Effector CD8-positive, alpha-beta T cell (primary cell): Measurements from ENCODE around the gene TM4SF4.

Experiments
- DNase-seq: peaks from one replicate; lab custom pipeline; 2025; lab: John Stamatoyannopoulos, UW

The TM4SF4 gene

DNA sequence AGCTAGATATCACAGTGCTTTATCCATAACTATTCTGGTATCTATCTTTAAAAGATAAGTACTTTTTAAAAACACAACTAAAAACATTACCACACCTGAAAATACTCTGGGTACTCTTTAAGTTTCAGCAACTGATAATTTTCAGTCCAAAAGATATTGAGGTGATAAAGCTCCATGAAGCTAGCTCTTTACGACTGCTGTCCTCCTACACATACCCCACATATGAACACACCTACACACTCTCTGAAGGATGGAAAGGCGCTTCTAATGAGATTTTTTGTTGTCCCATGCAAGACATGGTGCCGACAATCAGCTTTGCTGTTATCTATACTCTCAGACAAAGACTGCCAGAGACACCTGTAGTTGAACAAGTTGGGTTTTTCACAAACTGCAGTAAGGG, 19.1 kb upstream of the TM4SF4 start:
- DNase-seq, result no peak

DNA sequence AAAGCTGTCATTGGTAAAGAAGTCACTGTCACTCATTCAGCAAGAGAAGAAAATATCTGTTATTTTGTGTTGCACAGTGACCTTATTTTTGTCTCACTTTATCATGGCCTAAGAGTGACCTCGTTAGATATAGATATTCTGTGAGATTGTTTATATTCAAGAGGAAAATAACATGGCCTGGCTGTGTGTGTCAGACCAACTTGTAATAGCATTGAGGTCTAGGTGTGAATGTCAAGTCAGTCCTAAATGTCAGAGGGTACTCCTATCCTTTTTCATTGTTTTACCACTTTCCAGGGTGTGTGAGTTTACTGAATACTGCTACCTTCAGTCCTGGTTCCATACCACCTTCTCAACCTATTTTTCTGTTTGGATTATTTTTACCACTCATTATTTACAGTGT, 18.5 kb upstream of the TM4SF4 start:
- no peak for DNase-seq

DNA sequence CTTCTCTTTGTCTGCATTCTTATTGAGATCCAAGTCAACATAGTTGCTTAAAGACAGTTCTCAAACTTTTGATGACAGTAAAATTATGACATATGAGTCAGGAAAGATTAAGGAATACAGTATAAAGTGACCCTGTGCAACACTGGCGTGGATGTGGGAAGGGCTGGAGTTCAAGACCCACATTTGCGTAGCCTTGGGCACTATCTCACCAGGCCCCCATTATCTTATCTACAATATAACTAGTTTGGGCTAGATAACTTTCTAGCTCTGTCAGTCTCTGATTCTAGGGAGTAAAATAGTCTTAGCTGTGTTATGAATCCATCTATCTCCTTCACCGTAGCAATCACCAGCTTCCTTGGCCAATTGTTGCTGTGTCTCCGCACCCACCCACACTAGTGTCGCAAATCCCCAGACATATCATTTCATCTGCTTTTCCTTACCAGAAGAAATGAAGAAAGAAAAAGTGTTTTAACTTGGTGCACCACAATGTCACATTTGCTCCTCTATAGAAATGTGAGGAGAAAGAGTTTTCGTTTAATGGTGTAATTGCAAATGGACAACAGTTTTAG, 14.9 kb upstream of the TM4SF4 start:
- no peak for DNase-seq

DNA sequence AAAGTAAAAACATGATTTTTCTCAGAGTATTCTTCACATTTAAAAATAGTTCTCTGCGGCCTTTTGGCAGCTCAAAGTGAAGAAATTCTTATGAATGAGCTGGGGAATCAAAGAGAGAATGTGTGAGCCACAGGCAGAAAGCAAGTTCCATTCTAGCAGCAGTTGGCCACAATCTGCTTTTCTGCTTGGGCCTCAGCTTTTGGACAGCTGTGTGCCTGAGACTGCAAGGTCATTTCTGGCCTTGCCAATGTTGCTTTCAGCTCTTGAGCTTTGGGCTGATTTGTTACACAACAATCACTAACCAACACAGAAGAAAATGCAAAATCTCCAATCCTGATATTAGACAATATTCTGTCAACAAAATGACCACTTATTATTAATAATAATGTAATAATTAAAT, 14.4 kb upstream of the TM4SF4 start:
- no peak for DNase-seq

DNA sequence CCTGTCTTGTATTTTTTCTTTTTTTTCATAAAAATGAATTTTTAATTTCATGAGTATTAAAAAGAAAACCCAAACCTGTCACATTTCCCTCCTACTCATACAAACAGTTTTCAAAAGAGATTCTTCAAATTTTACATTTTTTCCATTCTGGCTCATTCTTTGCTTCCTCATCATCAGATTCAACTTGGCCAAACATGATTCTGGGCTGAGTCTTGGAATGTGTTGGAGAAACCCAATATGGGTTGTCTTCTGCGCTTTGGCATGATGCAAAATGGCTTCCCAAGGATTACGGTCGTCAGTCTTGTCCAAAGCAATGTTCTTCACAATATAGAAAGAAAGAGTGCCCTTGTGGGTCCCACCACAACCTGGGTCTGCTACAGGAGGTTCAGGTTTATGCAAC, 12.4 kb upstream of the TM4SF4 start:
- DNase-seq, result no peak

DNA sequence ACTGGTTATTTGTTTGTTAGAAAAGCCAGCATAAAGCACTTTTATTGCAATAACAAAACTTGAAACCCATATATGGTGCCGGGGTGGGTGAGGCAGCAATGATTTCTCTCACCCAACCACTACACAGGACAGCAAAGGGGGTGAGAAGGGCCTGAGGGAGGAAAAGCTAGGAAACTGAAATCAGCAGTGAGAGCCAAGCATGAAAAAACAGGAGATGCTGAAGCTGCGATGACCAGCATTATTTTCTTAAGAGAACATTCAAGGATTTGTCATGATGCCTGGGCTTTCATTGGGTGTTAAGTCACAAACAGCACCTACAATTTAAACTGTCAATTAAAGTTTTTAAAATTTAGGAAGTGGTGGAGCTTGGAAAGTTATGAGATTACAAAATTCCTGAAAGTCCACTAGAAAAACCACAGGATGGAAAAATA, 11.9 kb upstream of the TM4SF4 start:
- DNase-seq, result no peak

DNA sequence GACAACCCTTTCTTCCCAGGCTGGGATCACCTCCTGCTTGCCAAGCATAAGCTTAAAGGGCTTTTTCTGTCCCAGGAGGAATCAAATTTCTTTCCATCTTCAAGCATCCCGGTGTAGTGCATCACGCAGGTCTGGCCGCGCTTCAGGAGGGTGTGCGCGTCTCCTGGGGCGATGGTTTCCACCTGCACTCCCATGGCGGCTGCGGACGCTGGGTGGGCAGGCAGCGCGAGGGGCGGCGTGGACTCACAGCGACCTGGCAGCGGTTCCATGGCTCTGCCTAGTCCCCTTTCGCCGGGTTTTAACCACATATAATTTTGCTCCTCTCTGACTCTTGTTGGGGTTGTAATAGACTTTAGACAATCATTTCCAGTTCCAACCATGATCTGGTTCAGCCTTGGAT, 10.6 kb upstream of the TM4SF4 start:
- DNase-seq, result no peak

DNA sequence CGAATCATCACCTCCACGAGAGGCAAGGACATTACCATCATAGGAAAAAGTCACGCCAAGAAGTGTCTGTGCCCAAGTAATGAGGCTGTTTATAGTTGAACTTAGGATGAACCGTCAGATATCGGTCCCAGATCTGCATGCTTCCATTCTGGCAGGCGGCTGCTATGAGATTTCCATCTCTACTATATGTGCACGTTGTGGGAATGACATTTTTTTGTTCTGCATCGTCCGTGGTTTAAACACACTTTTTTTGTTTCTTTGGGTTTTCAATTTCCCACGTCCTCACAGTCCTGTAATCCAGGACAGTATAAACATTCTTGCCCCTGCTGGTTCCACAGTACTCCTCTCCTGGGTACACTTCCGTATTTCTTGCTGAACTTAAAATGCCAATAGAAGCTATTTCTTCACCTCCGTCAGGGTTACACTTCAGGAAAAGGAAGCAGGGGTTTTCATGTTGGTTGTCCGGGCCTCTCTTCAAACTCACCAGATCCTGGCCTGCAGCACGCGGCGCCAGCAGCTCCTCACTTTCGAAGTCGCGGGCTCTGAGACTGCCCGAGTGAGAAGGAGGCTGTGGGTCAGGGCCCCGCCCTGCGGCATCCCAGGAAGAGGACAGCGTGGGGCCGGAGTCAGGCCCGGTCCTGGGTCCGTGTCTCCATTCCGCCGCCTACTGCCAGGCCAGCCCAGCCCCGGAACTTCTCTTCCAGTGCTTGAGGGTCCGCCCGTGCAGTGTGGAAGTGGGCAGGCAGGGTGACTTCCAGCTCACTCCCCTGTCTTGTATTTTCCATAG, 9.8 kb upstream of the TM4SF4 start:
- no peak for DNase-seq

DNA sequence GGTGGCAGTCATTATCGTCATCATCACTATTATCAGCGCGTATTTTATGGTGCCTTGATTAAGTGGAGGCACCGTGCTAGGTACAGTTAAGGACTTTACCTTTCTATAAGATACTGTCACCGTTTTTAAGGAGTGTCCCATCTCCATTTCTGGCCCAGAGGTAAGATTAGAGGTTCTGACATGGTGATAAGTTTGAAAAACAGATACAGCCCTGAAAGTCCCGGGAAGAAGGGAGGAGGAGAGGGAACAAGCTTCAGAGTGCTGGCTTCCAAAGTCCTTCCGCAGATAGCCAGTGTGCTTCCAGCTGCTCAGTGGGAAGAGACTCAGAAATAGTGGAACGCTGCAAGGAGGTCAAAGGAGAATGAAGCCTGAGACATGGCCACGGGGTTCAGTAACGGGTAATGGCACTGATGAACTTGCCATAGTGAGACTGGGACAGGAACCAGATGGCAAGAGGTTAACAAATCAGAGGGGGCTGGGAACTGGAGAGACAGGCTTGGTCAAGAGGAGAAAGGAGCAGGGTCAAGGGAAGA, 9.1 kb upstream of the TM4SF4 start:
- no peak for DNase-seq

DNA sequence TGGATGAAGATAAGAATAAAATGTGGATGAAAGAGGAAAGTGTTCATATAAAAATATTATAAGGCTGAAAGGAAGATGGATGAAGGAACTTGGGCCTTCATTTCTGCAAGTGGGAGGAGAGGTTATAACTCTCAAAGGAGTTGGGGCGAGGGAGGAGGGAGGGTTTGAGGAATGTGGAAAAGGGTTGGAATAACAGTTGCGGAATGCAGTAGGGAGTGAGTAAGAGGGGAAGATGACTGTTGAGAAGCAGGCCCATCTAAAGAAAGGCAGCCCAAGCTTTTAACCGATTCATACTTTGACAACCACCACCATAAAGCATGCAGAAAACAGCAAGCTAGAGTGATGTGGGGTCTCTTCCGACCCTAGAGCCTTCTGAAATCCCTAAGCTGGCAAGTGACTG, 8.3 kb upstream of the TM4SF4 start:
- DNase-seq, result no peak

DNA sequence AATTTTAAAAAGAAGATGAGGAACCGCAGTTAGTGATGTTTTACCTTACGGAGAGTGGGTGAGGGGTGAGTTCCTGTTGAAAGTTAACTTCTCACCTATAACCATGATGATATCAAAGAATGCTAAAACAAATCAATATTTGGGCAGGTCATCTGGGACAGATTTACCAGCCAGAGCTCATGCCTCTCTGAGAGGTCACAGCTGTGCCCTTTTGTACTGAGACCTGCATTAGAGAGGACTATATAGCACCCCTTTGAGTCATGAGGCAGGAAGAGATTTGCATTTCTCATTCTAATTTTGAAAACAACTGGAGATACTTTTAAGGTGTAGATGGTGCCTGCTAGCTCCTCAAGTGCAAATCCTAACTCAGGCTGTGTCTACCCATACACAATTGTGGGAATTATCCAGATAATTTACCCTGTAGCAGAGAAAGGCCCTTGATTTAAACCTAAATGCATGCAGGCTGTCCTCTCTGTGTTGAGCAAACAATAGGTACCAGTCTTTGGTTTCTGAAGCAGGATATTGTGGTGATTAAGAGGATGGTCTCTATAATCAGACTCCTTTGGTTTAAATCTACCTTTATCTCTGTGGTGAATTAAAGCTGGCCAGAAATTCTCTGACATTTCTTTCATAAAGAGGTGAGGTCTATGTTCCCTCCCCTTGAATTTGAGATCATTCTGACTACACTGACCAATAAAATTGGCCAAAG, 5.8 kb upstream of the TM4SF4 start:
- no peak for DNase-seq

DNA sequence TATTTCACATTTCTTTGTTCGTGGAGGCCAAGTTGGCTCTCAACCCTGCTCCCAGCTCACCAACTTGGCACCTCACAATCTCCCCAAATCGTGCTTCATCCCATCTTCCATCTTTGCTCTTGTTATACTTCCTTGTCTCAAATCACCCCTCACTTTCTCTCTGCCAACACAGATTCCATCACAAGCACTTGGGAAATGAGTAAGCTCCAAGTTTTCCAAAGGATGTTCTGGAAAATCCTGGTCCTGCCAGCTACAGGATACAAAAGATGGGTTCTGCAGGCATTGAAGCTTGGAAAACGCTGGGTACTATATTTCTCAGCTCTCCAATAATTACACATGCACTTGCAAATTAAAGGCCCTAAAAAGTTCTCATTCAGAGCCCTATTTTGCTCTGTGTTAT, 4.1 kb upstream of the TM4SF4 start:
- no peak for DNase-seq

DNA sequence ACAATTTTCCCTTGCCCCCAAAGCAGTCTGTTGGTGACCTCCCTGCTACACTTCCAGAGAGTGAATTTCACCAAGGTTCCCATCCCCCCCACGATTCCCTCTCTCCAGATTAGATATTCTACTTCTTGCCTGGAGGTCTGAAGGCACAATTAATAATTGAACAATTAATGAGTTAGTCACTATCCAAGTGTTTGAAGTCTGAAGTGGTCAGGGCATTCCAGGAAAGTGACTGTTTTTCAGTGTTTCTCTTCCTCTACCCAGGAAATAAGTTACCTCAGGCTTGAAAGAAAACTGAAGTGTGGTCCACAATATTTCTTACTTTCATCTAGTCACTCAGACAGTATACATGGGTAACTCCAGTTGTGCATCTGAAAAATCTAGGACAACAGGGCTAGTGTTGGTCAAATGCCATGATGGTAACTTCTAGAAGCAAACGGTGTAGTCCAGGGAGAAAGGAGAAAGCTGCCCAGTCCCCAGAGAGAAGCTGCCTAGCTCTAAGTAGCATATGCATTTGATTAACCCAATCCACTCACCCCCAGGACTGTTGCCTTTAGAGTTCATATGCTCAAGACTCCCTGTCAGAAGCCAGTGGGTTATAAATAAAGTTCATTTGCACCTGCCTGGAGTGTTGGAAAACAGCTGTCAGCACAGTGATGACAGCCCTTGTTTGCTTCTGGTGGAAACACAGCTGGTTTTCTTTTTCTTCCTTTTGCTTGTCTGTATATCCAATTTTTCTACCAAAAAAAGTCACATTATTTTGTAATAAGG, 2.3 kb upstream of the TM4SF4 start:
- no peak for DNase-seq

DNA sequence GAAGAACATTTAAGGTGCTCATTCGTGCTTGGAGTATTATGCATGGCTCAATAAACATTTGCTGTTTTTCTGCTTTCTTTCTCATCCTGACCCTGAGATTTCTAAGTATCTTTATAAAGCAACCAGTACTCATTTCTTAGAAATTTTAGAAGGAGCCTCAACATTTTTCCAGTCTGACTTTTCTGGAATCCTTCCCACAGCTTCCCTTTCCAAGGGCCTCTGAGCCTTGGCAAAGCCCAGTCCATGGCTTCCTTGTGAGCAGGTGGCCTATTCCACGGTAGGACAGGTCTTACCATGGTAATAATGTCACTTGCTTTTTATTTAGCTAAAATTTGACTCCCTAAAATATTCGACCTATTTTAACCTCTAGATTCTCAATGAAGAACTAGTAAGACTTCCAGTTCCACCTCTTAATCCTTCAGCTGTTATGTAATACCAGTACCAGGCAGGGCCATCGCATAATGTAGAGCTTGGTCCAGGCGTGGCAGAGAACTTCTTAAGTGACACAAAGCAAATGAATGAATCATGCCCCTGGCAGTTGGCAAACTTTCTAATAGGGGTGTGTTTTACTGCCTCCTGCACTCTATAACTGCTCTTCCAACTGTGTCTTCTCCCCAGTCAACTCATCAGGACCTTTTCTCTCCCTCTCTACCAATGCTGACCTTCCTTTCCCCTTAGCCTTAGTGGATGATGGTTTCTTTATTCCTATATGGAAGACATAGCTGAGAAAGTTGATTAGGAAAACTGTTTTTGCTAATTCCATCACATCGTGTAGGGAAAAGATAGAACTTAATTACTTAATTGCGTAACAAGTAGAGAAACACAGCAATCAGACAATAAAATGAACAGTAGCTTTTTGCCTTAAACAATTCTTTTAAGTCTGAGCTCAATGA, 894 bp upstream of the TM4SF4 start:
- no peak for DNase-seq

DNA sequence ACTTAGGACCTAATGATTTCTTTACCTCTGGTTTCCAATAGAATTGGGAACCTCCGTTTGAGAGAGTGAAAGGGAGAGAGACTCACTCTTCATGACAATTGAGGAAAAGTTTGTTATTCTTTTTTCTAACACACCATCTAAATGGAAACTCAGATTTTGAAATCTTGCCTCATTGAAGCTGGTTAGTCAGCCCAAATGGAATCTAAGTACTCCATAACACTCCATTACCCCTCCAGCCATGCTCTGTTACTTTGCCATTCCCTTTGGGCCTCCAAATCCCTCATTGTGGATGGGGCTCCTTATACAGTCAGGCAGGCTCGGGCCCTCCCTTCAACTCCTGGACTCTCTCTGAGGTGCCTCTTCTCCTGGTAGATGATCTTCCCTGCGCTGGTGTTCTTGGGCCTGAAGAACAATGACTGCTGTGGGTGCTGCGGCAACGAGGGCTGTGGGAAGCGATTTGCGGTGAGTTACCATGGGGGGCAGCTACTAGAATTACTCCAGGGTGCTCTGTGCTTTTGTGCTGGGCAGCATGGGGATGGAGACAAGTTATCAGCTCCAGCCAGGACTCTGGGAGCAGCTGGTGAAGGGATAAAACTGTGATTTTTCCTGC, 1.1 kb downstream of the TM4SF4 start:
- no peak for DNase-seq

DNA sequence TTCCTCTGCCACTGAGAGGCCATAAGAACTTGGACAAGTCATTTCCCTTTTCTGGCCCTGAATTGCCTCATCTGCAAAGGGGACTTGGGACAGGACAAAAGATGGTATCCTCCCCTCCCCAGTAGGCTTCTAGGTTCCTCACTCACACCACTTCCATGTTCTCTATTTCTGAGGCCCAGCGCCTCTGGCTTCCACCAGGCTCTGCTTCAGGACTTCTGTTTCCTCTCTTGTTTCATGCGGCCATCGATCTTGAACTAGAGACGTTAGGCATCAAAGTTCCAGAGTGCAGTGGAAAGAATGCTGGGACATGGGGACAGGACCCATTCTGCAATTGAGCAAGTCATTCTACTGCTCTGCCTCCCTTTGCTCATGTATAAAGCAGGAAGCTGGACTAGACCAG, 1.7 kb downstream of the TM4SF4 start:
- DNase-seq, result no peak

DNA sequence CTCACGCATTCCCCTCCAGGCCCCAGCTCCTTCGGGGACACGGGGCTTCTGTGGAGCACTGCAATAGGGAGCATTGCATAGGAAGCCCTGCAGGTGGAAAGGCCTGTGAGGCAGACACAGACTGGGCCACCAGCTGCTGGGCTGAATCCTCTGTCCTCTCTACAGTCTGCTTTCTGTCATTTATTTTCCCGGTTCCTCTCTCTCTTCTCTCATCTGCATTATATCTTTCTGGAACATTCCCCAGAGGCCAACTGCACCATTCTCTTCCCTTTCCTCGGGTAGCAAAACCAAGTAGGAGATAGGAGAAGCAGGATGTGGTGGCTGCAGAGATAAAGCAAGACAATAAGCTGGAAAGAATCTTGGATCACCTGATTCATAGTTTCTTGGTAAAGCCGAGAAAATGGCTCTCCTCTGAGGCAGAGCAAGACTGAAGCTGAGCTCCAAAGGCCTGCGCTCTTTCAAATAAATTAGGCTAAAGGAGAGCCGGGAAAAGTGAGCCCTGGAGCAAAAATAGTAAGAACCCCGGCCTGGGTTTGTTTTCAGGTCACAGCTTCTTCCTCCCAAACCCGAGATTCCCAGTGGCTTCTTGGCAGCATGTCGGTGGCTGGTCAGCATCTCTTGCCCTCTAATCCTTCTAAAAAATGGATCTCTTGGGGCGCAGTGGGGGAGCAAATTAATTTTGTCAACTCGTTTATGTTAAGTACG, 5.3 kb downstream of the TM4SF4 start:
- no peak for DNase-seq

DNA sequence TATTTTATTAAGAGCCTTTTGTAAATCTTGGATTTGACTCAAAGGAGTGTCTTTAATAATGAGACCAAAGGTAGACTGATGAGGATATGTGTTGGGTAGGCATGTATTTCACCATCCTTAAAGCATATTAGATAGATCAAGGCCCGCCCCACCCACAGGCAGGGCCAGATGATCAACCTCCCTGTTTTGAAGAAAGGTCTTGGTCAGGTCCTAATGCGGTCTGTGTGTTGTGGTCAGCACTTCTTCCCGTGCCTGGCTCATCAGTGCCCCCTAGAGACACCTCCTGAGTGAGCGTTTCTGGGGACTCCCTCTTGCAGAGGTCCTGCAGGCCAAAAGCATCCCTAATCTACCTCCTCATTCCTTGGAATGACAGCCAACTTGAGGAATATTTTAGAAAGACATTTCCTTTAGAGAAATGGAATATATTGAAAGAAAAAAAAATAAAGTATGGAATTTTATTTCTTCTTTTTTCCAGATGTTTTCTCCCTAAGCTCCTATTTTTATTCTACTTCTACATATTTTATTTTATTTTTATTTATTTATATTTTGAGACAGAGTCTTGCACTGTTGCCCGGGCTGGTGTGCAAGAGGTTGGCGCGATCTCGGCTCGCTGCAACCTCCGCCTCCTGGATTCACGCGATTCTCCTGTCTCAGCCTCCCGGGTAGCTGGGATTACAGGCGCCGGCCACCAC, 6.0 kb downstream of the TM4SF4 start:
- no peak for DNase-seq

DNA sequence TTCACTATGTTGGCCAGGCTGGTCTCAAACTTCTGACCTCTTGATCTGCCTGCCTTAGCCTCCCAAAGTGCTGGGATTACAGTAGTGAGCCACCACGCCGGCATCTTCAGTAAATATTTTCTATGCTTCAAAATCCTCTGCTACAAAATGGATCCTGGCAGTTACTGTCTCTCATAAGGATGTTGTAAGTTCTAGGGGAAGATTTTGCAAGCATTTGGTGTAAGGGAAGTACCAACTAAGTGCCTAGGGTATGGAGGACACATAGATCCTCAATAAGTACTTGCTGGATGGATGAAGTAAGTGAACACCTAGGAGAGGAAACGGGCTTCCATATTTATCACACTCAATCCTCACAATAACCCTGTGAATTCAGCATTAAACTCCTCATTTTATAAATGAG, 6.6 kb downstream of the TM4SF4 start:
- no peak for DNase-seq

DNA sequence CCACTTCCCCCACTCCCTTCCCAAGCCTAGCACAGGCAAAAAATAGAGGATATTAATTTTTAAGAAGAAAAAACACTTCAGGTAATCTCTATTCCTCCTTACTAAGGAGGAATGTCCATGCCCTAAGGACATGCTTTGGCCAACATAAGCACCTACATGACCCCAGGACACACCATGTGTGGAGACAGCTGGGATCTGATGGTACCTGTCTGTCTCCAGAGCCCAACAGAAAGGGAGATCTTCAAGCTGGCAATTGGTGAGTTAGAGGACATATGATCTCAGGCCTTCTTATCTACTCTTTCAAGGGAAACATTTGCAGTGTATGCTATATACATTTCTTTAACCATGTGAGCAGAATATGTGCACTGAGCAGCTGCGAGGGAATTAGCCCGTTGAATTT, 7.0 kb downstream of the TM4SF4 start:
- no peak for DNase-seq
